SK-N-MC (cell line): ENCODE measurements around the gene MS4A5.
"Not testable (repeated sequence)": the region's sequence is repeated elsewhere in the genome, so short reads cannot be mapped to it uniquely, and the experiment has no call there.

ENCODE experiments used
- EZH2 ChIP-seq: fragments of 200-600 bp; sonication (generic); IDR thresholded peaks from one replicate; pipeline ENCODE4 v1.6.1; 2017; ENCODE audit warnings: antibody characterized with exemption
- FOXP2 ChIP-seq: optimal IDR thresholded peaks from 2 replicates; pipeline ENCODE3; 2011; ENCODE audit warnings: mild to moderate bottlenecking, moderate library complexity; ENCODE audit not compliant: insufficient read depth; ENCODE audit errors: extremely low read length, control extremely low read depth
- POLR2AphosphoS5 ChIP-seq: IDR thresholded peaks from 2 replicates; pipeline ENCODE4 v1.6.1; 2012; ENCODE audit warnings: mild to moderate bottlenecking, low read depth, low read length, borderline replicate concordance

- TF ChIP-seq EZH2, POLR2AphosphoS5, FOXP2: not testable (repeated sequence)
Measured at GRCh38 chr11:60451185-60451584, 21.8 kb downstream of the MS4A5 start.
